Pancreas (tissue), 10 donors: ENCODE data around the gene CDKN1A. TPM values are rescaled to one million over a fixed set of nuclear protein-coding genes. Genes with fewer than 3 reads are reported as not detected.

Experiments used
- ATAC-seq, 4 donors: fragments of 200-7000 bp; cut with Tn5 transposase; one replicate each; pipeline versions ENCODE4 v1.8.0 to v1.9.1; 2020; ENCODE audit warnings: mild to moderate bottlenecking in 4 of 4, moderate library complexity in 4 of 4
- DNase-seq, 6 donors: peaks; one replicate each; pipeline ENCODE4 v3.0.0-alpha.2; 2020
- FAIRE-seq: peaks from 2 replicates; lab custom pipeline; 2012; peaks lifted over from hg19 to GRCh38; lab: Jason Lieb, UNC
- H3K27ac ChIP-seq, 4 donors: fragments of 200-600 bp; sonication (generic); 1 replicate in 3 of 4; 2 replicates in 1 of 4; pipeline versions ENCODE4 v1.5.0 to v1.8.0; 2020
- H3K27me3 ChIP-seq, 4 donors: fragments of 200-600 bp; one replicate each; pipeline ENCODE4 v1.8.0; 2021
- H3K36me3 ChIP-seq, 3 donors: fragments of 200-600 bp; sonication (generic) in 1 of 3; one replicate each; pipeline versions ENCODE4 v1.5.0 to v1.8.0; 2020 to 2021
- H3K4me1 ChIP-seq, 3 donors: fragments of 200-600 bp; one replicate each; pipeline ENCODE4 v1.8.0; 2021
- H3K4me3 ChIP-seq, 4 donors: fragments of 200-600 bp; sonication (generic) in 2 of 4; one replicate each; pipeline versions ENCODE4 v1.5.0 to v1.8.0; 2020 to 2021
- H3K9me3 ChIP-seq, 4 donors: fragments of 200-600 bp; one replicate each; pipeline ENCODE4 v1.8.0; 2021
- WGBS, 2 donors: extraction: QIAGEN DNeasy Blood & Tissue Kit; methylation state at CpG; one replicate each; pipeline ENCODE4 v1.1.7; 2013; 5-methylcytosine and 5-hydroxymethylcytosine counted together
- intact Hi-C, 3 donors: fragments of 100-400 bp; cut with DNase I; formaldehyde crosslinking; loops; one replicate each; pipeline versions ENCODE4 v1.11.1 to v1.14.2; 2022
- polyA plus RNA-seq, 2 donors: library from polyadenylated mRNA; stranded (reverse); fragments of 200-250 nt; gene quantifications; one replicate each; pipeline ENCODE4 v1.2.3, GENCODE V29; 2013
- total RNA-seq, 6 donors: library from RNA; stranded (reverse); fragmentation: NEBNext Ultra II Directional in 4 of 6; extraction: Animal tissue kit (Norgen Biotek cat#: 25700) in 4 of 6; gene quantifications; one replicate each; pipeline versions ENCODE4 v1.2.1 to v1.2.4, GENCODE V29; 2021 to 2023
- TF ChIP-seq, protein P1 (sequence below), 4 donors: fragments of 200-600 bp; sonication (generic) in 3 of 4; IDR thresholded peaks; one replicate each; pipeline versions ENCODE4 v1.5.0 to v1.8.0; 2021; ENCODE audit warnings: antibody characterized with exemption in 4 of 4
- donor health status: healthy with polysubstance abuse.
- donor health status: DM: no; HTN: no; CAD: no; lungs with moderate emphysema.
- donor health status: DM: no; HTN: no; CAD: no.
- donor health status: control.
- donor health status: control.
- donor health status: Bipolar disorder and iron deficiency.
- donor health status: DM: yes; HTN: yes; CAD: no.
- donor health status: DM: no; HTN: no; CAD: no.
- donor health status: DM: no; HTN: no; CAD: no.
- donor health status: DM: yes; HTN: yes; CAD: no.

CDKN1A gene
- total and polyA plus RNA-seq, 8 donors: 22.3 to 178 (median 44.1) TPM

DNA sequence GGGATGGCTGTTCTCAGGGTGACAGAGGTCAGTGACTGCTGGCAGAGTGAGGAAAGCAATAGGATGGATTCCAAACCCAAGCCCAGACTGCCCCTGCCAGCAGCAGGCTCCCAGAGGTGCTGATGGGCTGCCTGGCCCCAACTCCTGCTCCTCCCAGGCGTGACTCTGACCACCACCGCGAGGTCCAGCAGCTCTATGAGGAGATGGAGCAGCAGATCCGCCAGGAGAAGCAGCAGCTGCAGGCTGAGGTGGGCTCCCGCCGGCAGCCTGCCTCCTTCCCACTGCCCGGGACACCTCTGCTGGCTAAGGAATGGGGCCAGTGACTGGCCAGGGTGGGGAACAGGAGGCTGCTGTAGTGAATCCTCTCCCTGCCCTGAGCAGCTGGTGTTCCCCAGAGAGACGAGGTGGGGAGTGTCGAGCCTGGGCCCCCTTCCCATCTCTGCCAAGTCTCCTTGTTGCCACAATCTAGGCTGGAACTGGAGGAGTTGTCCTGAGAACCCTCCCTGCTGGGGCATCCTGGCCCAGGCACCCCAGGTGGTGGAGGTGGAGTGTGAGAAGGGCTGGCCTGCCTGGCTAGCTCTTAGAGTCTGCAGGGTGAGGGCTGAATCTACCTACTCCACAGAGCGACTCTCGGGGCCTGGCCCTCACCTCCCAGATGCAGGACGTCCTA is 39.5 kb downstream of the CDKN1A start:
- ATAC-seq: no peak
- Histone ChIP-seq H3K27ac (no peak overlapping the region), H3K27me3 (no peaks in the 10 kb centered on the region), H3K4me1 (no peaks in the 10 kb centered on the region), H3K36me3 (no peaks in the 10 kb centered on the region), H3K4me3 (no peak overlapping the region), H3K9me3 (no peaks in the 10 kb centered on the region)
- TF ChIP-seq, protein P1, sequence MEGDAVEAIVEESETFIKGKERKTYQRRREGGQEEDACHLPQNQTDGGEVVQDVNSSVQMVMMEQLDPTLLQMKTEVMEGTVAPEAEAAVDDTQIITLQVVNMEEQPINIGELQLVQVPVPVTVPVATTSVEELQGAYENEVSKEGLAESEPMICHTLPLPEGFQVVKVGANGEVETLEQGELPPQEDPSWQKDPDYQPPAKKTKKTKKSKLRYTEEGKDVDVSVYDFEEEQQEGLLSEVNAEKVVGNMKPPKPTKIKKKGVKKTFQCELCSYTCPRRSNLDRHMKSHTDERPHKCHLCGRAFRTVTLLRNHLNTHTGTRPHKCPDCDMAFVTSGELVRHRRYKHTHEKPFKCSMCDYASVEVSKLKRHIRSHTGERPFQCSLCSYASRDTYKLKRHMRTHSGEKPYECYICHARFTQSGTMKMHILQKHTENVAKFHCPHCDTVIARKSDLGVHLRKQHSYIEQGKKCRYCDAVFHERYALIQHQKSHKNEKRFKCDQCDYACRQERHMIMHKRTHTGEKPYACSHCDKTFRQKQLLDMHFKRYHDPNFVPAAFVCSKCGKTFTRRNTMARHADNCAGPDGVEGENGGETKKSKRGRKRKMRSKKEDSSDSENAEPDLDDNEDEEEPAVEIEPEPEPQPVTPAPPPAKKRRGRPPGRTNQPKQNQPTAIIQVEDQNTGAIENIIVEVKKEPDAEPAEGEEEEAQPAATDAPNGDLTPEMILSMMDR (IDR thresholded peaks at IDR 0.05): no peak
- WGBS, 2 donors: 77 to 81% methylated on average over 12 of the region's 12 CpGs
- DNase-seq: no peak
- intact Hi-C loops: no loop called here
- FAIRE-seq: no peak

DNA sequence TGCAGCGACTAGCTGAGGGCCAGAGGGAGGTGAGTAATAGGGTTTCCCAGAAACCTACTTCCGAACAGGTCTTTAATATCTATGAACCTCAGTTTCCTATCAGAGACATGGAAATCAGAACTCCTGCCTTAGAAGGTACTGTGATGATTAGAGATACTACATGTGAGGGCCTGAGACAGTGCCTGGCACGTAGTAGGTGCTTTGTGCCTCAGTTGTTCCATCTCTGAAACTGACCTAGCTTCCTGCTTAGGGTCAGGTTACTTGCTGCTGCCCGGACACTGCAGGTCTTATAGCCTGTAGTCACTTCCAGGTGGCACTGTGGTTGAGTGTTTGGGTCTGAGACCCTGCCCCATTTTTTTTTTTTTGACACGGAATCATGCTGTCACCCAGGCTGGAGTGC is 40.0 kb downstream of the CDKN1A start:
- intact Hi-C loops: no loop called here
- no peak for DNase-seq
- Histone ChIP-seq H3K36me3 (no peaks in the 10 kb centered on the region), H3K27ac (no peak overlapping the region), H3K27me3 (no peaks in the 10 kb centered on the region), H3K9me3 (no peaks in the 10 kb centered on the region), H3K4me1 (no peaks in the 10 kb centered on the region), H3K4me3 (no peak overlapping the region)
- WGBS, 2 donors: 59 to 65% methylated on average over 5 of the region's 5 CpGs
- no peak for ATAC-seq
- TF ChIP-seq, protein P1 (IDR thresholded peaks at IDR 0.05): no peak
- no peak for FAIRE-seq

DNA sequence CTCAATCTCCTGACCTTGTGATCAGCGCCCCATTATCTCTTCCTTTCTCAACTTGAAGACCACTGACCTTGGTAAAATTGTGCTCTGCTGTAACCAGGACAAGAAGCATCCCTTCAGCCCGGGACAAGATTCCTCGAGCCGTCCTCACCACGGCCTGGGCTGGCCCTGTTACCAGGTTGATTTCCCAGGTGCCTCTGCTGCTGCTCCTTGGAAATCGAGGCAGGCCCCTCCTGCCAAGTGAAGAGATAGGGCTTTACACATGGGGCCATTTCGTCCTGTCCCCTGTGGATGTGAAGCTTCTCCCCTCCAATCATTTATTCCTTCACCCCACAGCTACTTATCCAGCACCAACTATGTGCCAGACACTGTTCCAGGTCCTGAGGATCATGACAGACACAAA is 40.6 kb downstream of the CDKN1A start:
- Histone ChIP-seq H3K4me3 (no peak overlapping the region), H3K4me1 (no peaks in the 10 kb centered on the region), H3K9me3 (no peaks in the 10 kb centered on the region), H3K27ac (no peak overlapping the region), H3K36me3 (no peaks in the 10 kb centered on the region), H3K27me3 (no peaks in the 10 kb centered on the region)
- intact Hi-C loops: no loop called here
- TF ChIP-seq, protein P1 (IDR thresholded peaks at IDR 0.05): no peak
- DNase-seq: no peak
- 80 to 86% methylated on average over 7 of the region's 7 CpGs for WGBS, 2 donors
- FAIRE-seq: no peak
- no peak for ATAC-seq

GRCh38 chr6:36720251-36721141 is 42.0 kb downstream of the CDKN1A start:
- no peak for ATAC-seq
- no peaks in the 10 kb centered on the region for H3K4me1 ChIP-seq
- no peak for FAIRE-seq
- H3K4me3 ChIP-seq: no peak overlapping the region
- no peaks in the 10 kb centered on the region for H3K9me3 ChIP-seq
- no peak for DNase-seq
- TF ChIP-seq, protein P1 (IDR thresholded peaks at IDR 0.05): no peak
- no peak overlapping the region for H3K27ac ChIP-seq
- intact Hi-C loops: loop anchor here in 2 of 3 donors (5.0 to 10.0 kb wide), 2 partner anchors 96 to 103 kb away; no protein-coding TSS in a partner anchor
- H3K36me3 ChIP-seq: no peaks in the 10 kb centered on the region
- no peaks in the 10 kb centered on the region for H3K27me3 ChIP-seq
- 91 to 94% methylated on average over 11 of the region's 11 CpGs for whole genome bisulfite sequencing, 2 donors
